Body of pancreas (tissue), 4 donors: ENCODE measurements around the gene TTPAL. TPM values are rescaled to one million over a fixed set of nuclear protein-coding genes. Genes with fewer than 3 reads are reported as not detected.
A peak's percentile ranks its signal among the peaks of the same experiment; 100 is the strongest.
"Not testable (repeated sequence)": the region's sequence is repeated elsewhere in the genome, so short reads cannot be mapped to it uniquely, and the experiment has no call there.

Experiments used
- ATAC-seq: fragments of 150-250 bp; one replicate; pipeline ENCODE4 v1.9.1; 2016
- DNase-seq, 4 donors: peaks; one replicate each; pipeline ENCODE4 v3.0.0-alpha.2; 2019
- H3K27ac ChIP-seq, 4 donors: fragments of 200-600 bp; sonication (generic); 1 replicate in 3 of 4; 2 replicates in 1 of 4; pipeline versions ENCODE4 v1.5.1 to v1.6.1; 2016 to 2019; ENCODE audit warnings: mild to moderate bottlenecking in 1 of 4, mixed read lengths in 1 of 4, moderate library complexity in 1 of 4
- H3K27me3 ChIP-seq, 2 donors: fragments of 200-600 bp; sonication (generic); one replicate each; pipeline ENCODE4 v1.6.0; 2016; ENCODE audit warnings: mild to moderate bottlenecking in 1 of 2
- H3K36me3 ChIP-seq, 2 donors: fragments of 200-600 bp; sonication (generic); replicated peaks in 1 of 2; 2 replicates each; pipeline ENCODE4 v1.5.1; 2016; ENCODE audit warnings: low read depth in 2 of 2; ENCODE audit not compliant: insufficient read depth in 1 of 2
- H3K4me1 ChIP-seq: fragments of 200-600 bp; sonication (generic); one replicate; pipeline ENCODE4 v1.6.0; 2016
- H3K4me3 ChIP-seq, 2 donors: fragments of 200-600 bp; sonication (generic); 1 replicate in 1 of 2; 2 replicates in 1 of 2; pipeline ENCODE4 v1.5.1; 2016 to 2019
- H3K9me3 ChIP-seq, 3 donors: fragments of 200-600 bp; sonication (generic); 1 replicate in 2 of 3; 2 replicates in 1 of 3; pipeline ENCODE4 v1.5.1; 2016
- CTCF ChIP-seq, 7 experiments: fragments of 450-650 bp in 4 of 7; fragments of 200-600 bp in 3 of 7; sonication (generic) in 3 of 7; IDR thresholded peaks; one replicate each; pipeline ENCODE4 v1.5.1; 2016 to 2019; ENCODE audit warnings: antibody characterized with exemption in 7 of 7
- POLR2A ChIP-seq, 3 donors: fragments of 450-650 bp; IDR thresholded peaks; one replicate each; pipeline ENCODE4 v1.6.1; 2016; ENCODE audit warnings: antibody characterized with exemption in 3 of 3, mild to moderate bottlenecking in 2 of 3
- WGBS, 2 donors: methylation state at CpG; one replicate each; pipeline ENCODE4 v1.1.5; 2017; 5-methylcytosine and 5-hydroxymethylcytosine counted together
- intact Hi-C: fragments of 100-400 bp; cut with DNase I; formaldehyde crosslinking; loops from one replicate; pipeline ENCODE4 v1.15.1; 2023
- total RNA-seq, 2 donors: library from RNA; depleted of rRNA; stranded (reverse); fragments of >200 nt; gene quantifications; one replicate each; pipeline ENCODE4 v1.1.0, GENCODE V29; 2016

The TTPAL gene
- total RNA-seq, 2 donors from 2014 or later, result 8.3 to 9.9 TPM

GRCh38 chr20:44471481-44471882 lies 4.2 kb upstream of the TTPAL start:
- H3K9me3 ChIP-seq, result no peaks in the 10 kb centered on the region
- ATAC-seq (no peak), DNase-seq (peak in 1 of 4 donors; percentile 12)
- H3K27ac ChIP-seq, result peak overlapping the region in 1 of 4 donors; percentile 21
- H3K4me1 ChIP-seq, result peaks cover 30% of the 10 kb centered on the region
- intact Hi-C loops, result no loop called here
- H3K27me3 ChIP-seq, result no peaks in the 10 kb centered on the region
- 69% methylated on average over 2 of the region's 2 CpGs for WGBS, 2 donors
- no peak overlapping the region for H3K4me3 ChIP-seq
- H3K36me3 ChIP-seq, result no peaks in the 10 kb centered on the region
- TF ChIP-seq CTCF (IDR thresholded peaks at IDR 0.05) (peak; percentile 14 to 88 (median 71)), POLR2A (IDR thresholded peaks at IDR 0.05) (no peak)

GRCh38 chr20:44472283-44472682 lies 3.4 kb upstream of the TTPAL start:
- intact Hi-C loops, H3K27me3 ChIP-seq: not testable (repeated sequence)

GRCh38 chr20:44475372-44475693 lies 341 bp upstream of the TTPAL start:
- 4 to 7% methylated on average over 2 of the region's 2 CpGs for WGBS, 2 donors
- ATAC-seq (peak; percentile 8), DNase-seq (no peak)
- Histone ChIP-seq H3K27ac (peak overlapping the region; percentile 57 to 87 (median 78)), H3K4me1 (peaks cover 29% of the 10 kb centered on the region), H3K27me3 (no peaks in the 10 kb centered on the region), H3K4me3 (peak overlapping the region; percentile 37 to 71), H3K36me3 (no peaks in the 10 kb centered on the region), H3K9me3 (no peaks in the 10 kb centered on the region)
- intact Hi-C loops, result no loop called here
- no peak for TF ChIP-seq POLR2A (IDR thresholded peaks at IDR 0.05)
- TF ChIP-seq CTCF (IDR thresholded peaks at IDR 0.05), result no peak

More at GRCh38 chr20:44472283-44472682, 3.4 kb upstream of the TTPAL start:
- not testable (repeated sequence) for H3K36me3 ChIP-seq, H3K27ac ChIP-seq, DNase-seq, ATAC-seq, H3K4me3 ChIP-seq, H3K9me3 ChIP-seq
- 84 to 85% methylated on average over 6 to 9 of the region's 9 CpGs for WGBS, 2 donors
- H3K4me1 ChIP-seq, result peaks cover 37% of the 10 kb centered on the region

- ATAC-seq (no peak), DNase-seq (no peak)
- no peak overlapping the region for H3K27ac ChIP-seq
- no peaks in the 10 kb centered on the region for H3K27me3 ChIP-seq
- H3K9me3 ChIP-seq, result no peaks in the 10 kb centered on the region
- intact Hi-C loops, result no loop called here
- WGBS, 2 donors, result 72 to 76% methylated on average over 3 of the region's 3 CpGs
- peaks cover 0 to 4% of the 10 kb centered on the region in 2 donors for H3K36me3 ChIP-seq
- H3K4me1 ChIP-seq, result peaks cover 17% of the 10 kb centered on the region
- no peak for TF ChIP-seq POLR2A (IDR thresholded peaks at IDR 0.05)
- no peak for TF ChIP-seq CTCF (IDR thresholded peaks at IDR 0.05)
- no peak overlapping the region for H3K4me3 ChIP-seq
Observed at GRCh38 chr20:44477151-44477550, 1.5 kb downstream of the TTPAL start.

GRCh38 chr20:44478206-44478605 lies 2.5 kb downstream of the TTPAL start:
- Histone ChIP-seq H3K4me1 (peaks cover 17% of the 10 kb centered on the region), H3K27me3 (no peaks in the 10 kb centered on the region), H3K36me3 (peaks cover 0 to 4% of the 10 kb centered on the region in 2 donors), H3K4me3 (no peak overlapping the region), H3K27ac (no peak overlapping the region), H3K9me3 (no peaks in the 10 kb centered on the region)
- DNase-seq (no peak), ATAC-seq (no peak)
- WGBS, 2 donors, result 62 to 65% methylated on average over 6 of the region's 6 CpGs
- intact Hi-C loops, result no loop called here
- TF ChIP-seq POLR2A (IDR thresholded peaks at IDR 0.05) (no peak), CTCF (IDR thresholded peaks at IDR 0.05) (no peak)
